OCI-LY1 (cell line): Measurements from ENCODE around the gene PIGX.

Experiments used
- CTCF ChIP-seq: fragments of 200-600 bp; sonication (generic), shearing (Covaris generic); IDR thresholded peaks from 2 replicates; pipeline ENCODE4 v1.5.1; 2017; ENCODE audit warnings: mild to moderate bottlenecking, antibody characterized with exemption, low read length, moderate library complexity, mixed read lengths
- EZH2 ChIP-seq: fragments of 200-600 bp; sonication (generic), shearing (Covaris generic); IDR thresholded peaks from 2 replicates; pipeline ENCODE4 v1.8.0; 2017; ENCODE audit warnings: borderline replicate concordance, mixed run types, mild to moderate bottlenecking, antibody characterized with exemption, low read length, moderate library complexity, mixed read lengths

DNA sequence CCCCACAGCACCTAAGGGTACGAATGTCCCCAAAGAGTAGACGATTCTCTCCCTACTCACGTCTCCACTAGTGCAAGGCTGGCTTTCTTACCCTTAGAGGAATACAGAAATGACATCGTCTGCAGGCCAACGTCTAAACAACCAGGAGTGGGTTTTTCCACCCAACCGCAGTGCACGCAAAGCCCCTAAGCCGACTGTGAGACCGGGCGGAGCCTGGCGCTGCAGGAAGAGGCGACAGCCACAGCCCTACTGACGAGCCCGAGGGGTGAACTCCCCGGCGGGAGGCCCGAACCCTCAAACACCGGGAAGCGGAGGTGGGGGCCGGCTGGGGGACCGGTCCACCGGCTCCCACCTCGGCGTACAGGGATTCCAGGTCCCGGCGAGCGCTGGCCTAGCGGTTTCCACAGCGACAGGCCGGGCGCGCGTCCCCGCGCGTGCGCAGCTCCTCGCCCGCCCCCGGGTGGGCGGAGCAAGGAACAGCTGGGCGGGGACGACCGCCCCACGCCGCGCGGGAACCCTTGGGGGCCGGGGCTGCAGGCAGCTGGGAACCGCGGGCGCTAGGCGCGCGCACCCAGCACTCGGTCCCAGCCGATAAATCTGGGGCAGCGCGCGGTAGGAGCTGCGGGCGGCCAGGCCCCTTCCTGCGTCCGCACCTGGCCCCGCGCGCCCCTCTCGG, at the start of gene PIGX, which contains the start of gene CEP19:
- no peak for TF ChIP-seq CTCF
- no peak for TF ChIP-seq EZH2
